H1 (cell line): Measurements from ENCODE around the gene CDC42EP4. TPM values are rescaled to one million over a fixed set of nuclear protein-coding genes. Genes with fewer than 3 reads are reported as not detected.

ENCODE experiments used
- CBX5 ChIP-seq: fragments of 300-800, 300-1000 bp; sonication (generic); IDR thresholded peaks from 2 replicates; pipeline ENCODE4 v1.7.1; 2016; ENCODE audit warnings: antibody characterized with exemption, low read length, low read depth
- CREB1 ChIP-seq: IDR thresholded peaks from 2 replicates; pipeline ENCODE4 v1.6.1; 2012; ENCODE audit warnings: inconsistent platforms
- EGR1 ChIP-seq: IDR thresholded peaks from 2 replicates; pipeline ENCODE4 v1.6.1; 2011; ENCODE audit warnings: low read depth, low read length, borderline replicate concordance
- JUND ChIP-seq: IDR thresholded peaks from 2 replicates; pipeline ENCODE4 v1.6.1; 2011; ENCODE audit warnings: mild to moderate bottlenecking, improper control_type of control experiment, low read length
- RFX5 ChIP-seq: IDR thresholded peaks from 2 replicates; pipeline ENCODE4 v1.6.1; 2011; ENCODE audit warnings: low read depth, low read length, improper control_type of control experiment, borderline replicate concordance
- RNF2 ChIP-seq: fragments of 200-900, 300-1000 bp; sonication (generic); IDR thresholded peaks from 2 replicates; pipeline ENCODE4 v1.7.1; 2016; ENCODE audit warnings: borderline replicate concordance, low read depth, mild to moderate bottlenecking, antibody characterized with exemption, low read length; ENCODE audit not compliant: poor library complexity, severe bottlenecking; ENCODE audit errors: missing control alignments
- SIRT6 ChIP-seq: IDR thresholded peaks from one replicate; pipeline ENCODE4 v1.7.1; 2012; ENCODE audit warnings: low read length, inconsistent platforms
- SP4 ChIP-seq: IDR thresholded peaks from 2 replicates; pipeline ENCODE4 v1.6.1; 2012; ENCODE audit warnings: low read length, inconsistent platforms
- polyA plus RNA-seq, 7 experiments: library from polyadenylated mRNA; depleted of rRNA in 3 of 7; stranded (reverse) in 5 of 7; unstranded in 2 of 7; fragments of >200 nt in 5 of 7; fragments of 200-250 nt in 2 of 7; gene quantifications; 1 replicate in 5 of 7; 2 replicates in 1 of 7; 4 replicates in 1 of 7; pipeline versions ENCODE4 v1.2.1 to v1.2.3, GENCODE V29; 2011 to 2013; ENCODE audit warnings: missing spikeins in 2 of 7, mixed read lengths in 2 of 7
- total RNA-seq: library from RNA; stranded (reverse); fragmentation: NEBNext Ultra II Directional; extraction: Animal tissue kit (Norgen Biotek cat#: 25700); gene quantifications from 2 replicates; pipeline ENCODE4 v1.2.1, GENCODE V29; 2021

Gene CDC42EP4
- total and polyA plus RNA-seq, 2 of the 8 experiments (the other 6 are each of a cell fraction or from before 2014, with no cell fraction given), result 8.8 to 12.6 TPM

- no peak for TF ChIP-seq JUND
- TF ChIP-seq SIRT6, result no peak
- no peak for TF ChIP-seq RNF2
- TF ChIP-seq RFX5, result no peak
- TF ChIP-seq SP4, result no peak
- TF ChIP-seq CBX5, result no peak
- TF ChIP-seq CREB1, result no peak
- TF ChIP-seq EGR1, result no peak
These were observed 11.8 kb upstream of the CDC42EP4 start (continued) for GRCh38 chr17:73323409-73324159.
